ENCODE data around the gene MBNL1. TPM values are rescaled to one million over a fixed set of nuclear protein-coding genes. Genes with fewer than 3 reads are reported as not detected.

Gene MBNL1
- total RNA-seq, 1 experiment from 2014 or later = 117 TPM

DNA sequence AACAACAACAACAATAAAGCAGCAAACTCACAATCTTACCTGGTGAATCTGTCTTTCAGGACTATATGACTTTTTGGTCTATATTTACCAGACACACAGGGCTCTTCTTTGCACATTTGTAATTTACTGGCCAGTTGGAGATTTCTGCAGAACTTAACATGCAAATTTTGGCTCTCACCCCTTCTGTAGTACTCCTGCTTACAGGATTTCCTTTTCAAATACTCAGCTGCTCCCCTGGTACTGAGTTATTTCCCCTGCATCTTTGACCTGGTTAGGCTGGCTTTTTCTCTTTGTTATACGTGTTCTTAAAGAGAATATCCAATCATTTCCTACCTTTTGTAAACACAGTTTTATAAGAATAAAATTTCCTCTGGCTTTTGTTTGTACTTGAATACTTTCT lies 228.0 kb downstream of the MBNL1 start:
- H3K27ac ChIP-seq (ENCODE audit: low read depth, low read length, poor library complexity, severe bottlenecking) = no peak overlapping the region
- peaks cover 7% of the 10 kb centered on the region for H3K4me1 ChIP-seq (ENCODE audit: insufficient read depth, low read length, poor library complexity, severe bottlenecking)
- CTCF ChIA-PET = no interaction called here
- no peak for DNase-seq (ENCODE audit: low spot score)
- TF ChIP-seq, protein P1, sequence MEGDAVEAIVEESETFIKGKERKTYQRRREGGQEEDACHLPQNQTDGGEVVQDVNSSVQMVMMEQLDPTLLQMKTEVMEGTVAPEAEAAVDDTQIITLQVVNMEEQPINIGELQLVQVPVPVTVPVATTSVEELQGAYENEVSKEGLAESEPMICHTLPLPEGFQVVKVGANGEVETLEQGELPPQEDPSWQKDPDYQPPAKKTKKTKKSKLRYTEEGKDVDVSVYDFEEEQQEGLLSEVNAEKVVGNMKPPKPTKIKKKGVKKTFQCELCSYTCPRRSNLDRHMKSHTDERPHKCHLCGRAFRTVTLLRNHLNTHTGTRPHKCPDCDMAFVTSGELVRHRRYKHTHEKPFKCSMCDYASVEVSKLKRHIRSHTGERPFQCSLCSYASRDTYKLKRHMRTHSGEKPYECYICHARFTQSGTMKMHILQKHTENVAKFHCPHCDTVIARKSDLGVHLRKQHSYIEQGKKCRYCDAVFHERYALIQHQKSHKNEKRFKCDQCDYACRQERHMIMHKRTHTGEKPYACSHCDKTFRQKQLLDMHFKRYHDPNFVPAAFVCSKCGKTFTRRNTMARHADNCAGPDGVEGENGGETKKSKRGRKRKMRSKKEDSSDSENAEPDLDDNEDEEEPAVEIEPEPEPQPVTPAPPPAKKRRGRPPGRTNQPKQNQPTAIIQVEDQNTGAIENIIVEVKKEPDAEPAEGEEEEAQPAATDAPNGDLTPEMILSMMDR (conservative IDR thresholded peaks at IDR 0.05; ENCODE audit: low read depth, low read length) = no peak
- TF ChIP-seq EZH2 (IDR thresholded peaks at IDR 0.05; ENCODE audit: borderline replicate concordance, low read depth, low read length, poor library complexity, severe bottlenecking) = no peak
- no peak overlapping the region for H3K4me3 ChIP-seq (ENCODE audit: low read depth, low read length, poor library complexity, severe bottlenecking)
- no TSS peak for BruUV-seq (replicated peaks)
- intact Hi-C loops (cut with micrococcal nuclease; ENCODE audit: unreplicated experiment) = no loop called here
- POLR2A ChIA-PET (ENCODE audit: low non-redundant PET) = no interaction called here
- H3K36me3 ChIP-seq (ENCODE audit: insufficient read depth, low read length, poor library complexity, severe bottlenecking) = no peaks in the 10 kb centered on the region
- no peaks in the 10 kb centered on the region for H3K27me3 ChIP-seq (replicated peaks; ENCODE audit: insufficient read depth, low read depth, low read length, poor library complexity)
- no peaks in the 10 kb centered on the region for H3K9me3 ChIP-seq (ENCODE audit: low read depth, low read length, poor library complexity, severe bottlenecking)

DNA sequence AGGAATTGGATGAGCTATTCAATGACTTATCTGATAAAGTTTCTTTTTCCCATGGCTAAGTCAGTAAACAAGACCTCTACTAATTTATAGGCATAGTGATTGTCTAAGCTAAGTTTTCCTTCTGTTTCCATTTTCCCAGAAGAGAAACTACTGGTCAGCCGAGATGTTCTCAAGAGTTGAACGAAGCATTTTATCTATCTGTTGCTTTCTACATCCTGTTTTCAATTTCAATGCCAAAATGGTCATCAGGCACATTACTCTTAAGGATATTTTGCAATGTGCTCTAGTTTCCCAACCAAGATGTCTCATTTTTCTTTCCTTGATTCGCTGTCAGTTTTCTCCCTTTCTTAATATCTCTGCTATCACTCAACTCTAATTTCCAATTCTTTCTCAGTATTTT lies 228.7 kb downstream of the MBNL1 start:
- no peak for DNase-seq (ENCODE audit: low spot score)
- CTCF ChIA-PET = no interaction called here
- H3K36me3 ChIP-seq (ENCODE audit: insufficient read depth, low read length, poor library complexity, severe bottlenecking) = no peaks in the 10 kb centered on the region
- intact Hi-C loops (cut with micrococcal nuclease; ENCODE audit: unreplicated experiment) = no loop called here
- POLR2A ChIA-PET (ENCODE audit: low non-redundant PET) = no interaction called here
- H3K4me1 ChIP-seq (ENCODE audit: insufficient read depth, low read length, poor library complexity, severe bottlenecking) = peaks cover 7% of the 10 kb centered on the region
- no peaks in the 10 kb centered on the region for H3K27me3 ChIP-seq (replicated peaks; ENCODE audit: insufficient read depth, low read depth, low read length, poor library complexity)
- H3K27ac ChIP-seq (ENCODE audit: low read depth, low read length, poor library complexity, severe bottlenecking) = no peak overlapping the region
- no TSS peak for BruUV-seq (replicated peaks)
- TF ChIP-seq, protein P1 (conservative IDR thresholded peaks at IDR 0.05; ENCODE audit: low read depth, low read length) = no peak
- no peak overlapping the region for H3K4me3 ChIP-seq (ENCODE audit: low read depth, low read length, poor library complexity, severe bottlenecking)
- no peaks in the 10 kb centered on the region for H3K9me3 ChIP-seq (ENCODE audit: low read depth, low read length, poor library complexity, severe bottlenecking)

DNA sequence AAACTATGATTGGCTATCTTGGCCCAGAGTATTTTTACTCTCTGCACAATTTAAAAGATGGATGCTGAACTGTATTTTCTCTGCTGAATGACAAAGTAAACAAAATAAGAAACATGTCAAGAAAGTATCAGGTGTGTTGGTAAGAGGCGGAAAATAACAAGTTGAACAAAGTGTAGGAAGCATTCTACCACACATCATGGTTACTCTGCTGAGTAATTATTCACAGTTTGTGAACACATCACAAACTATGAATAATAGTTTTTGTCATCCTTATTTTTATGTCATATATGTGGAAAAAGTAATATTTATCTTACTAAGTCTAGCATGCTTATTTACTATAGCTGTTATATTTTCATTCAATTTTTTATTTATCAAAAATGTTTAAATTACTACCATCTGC lies 229.2 kb downstream of the MBNL1 start:
- CTCF ChIA-PET = no interaction called here
- no peak for TF ChIP-seq EZH2 (IDR thresholded peaks at IDR 0.05; ENCODE audit: borderline replicate concordance, low read depth, low read length, poor library complexity, severe bottlenecking)
- TF ChIP-seq, protein P1 (conservative IDR thresholded peaks at IDR 0.05; ENCODE audit: low read depth, low read length) = no peak
- no TSS peak for BruUV-seq (replicated peaks)

More for the DNA sequence above, 229.2 kb downstream of the MBNL1 start:
- Histone ChIP-seq H3K36me3 (ENCODE audit: insufficient read depth, low read length, poor library complexity, severe bottlenecking) (no peaks in the 10 kb centered on the region), H3K9me3 (ENCODE audit: low read depth, low read length, poor library complexity, severe bottlenecking) (no peaks in the 10 kb centered on the region), H3K4me1 (ENCODE audit: insufficient read depth, low read length, poor library complexity, severe bottlenecking) (peaks cover 7% of the 10 kb centered on the region), H3K4me3 (ENCODE audit: low read depth, low read length, poor library complexity, severe bottlenecking) (no peak overlapping the region), H3K27ac (ENCODE audit: low read depth, low read length, poor library complexity, severe bottlenecking) (no peak overlapping the region), H3K27me3 (replicated peaks; ENCODE audit: insufficient read depth, low read depth, low read length, poor library complexity) (no peaks in the 10 kb centered on the region)
- DNase-seq (ENCODE audit: low spot score) = no peak
- intact Hi-C loops (cut with micrococcal nuclease; ENCODE audit: unreplicated experiment) = no loop called here
- POLR2A ChIA-PET (ENCODE audit: low non-redundant PET) = no interaction called here
